Keratinocyte (primary cell): ENCODE data around the gene POLR3F.

Source experiments
- EZH2 ChIP-seq: IDR thresholded peaks from one replicate; pipeline ENCODE4 v1.6.1; 2012; ENCODE audit warnings: inconsistent platforms, mild to moderate bottlenecking, low read length, moderate library complexity
- TF ChIP-seq, protein P1 (sequence below), 3 experiments: IDR thresholded peaks in 1 of 3; conservative IDR thresholded peaks in 1 of 3; optimal IDR thresholded peaks in 1 of 3; 2 replicates in 2 of 3; 3 replicates in 1 of 3; pipeline versions ENCODE3 to v1.5.1; 2011; ENCODE audit warnings: low read length in 3 of 3, mild to moderate bottlenecking in 3 of 3, moderate library complexity in 2 of 3, control low read depth in 1 of 3, inconsistent platforms in 1 of 3; ENCODE audit not compliant: insufficient read depth in 2 of 3; ENCODE audit errors: extremely low read depth in 1 of 3

DNA sequence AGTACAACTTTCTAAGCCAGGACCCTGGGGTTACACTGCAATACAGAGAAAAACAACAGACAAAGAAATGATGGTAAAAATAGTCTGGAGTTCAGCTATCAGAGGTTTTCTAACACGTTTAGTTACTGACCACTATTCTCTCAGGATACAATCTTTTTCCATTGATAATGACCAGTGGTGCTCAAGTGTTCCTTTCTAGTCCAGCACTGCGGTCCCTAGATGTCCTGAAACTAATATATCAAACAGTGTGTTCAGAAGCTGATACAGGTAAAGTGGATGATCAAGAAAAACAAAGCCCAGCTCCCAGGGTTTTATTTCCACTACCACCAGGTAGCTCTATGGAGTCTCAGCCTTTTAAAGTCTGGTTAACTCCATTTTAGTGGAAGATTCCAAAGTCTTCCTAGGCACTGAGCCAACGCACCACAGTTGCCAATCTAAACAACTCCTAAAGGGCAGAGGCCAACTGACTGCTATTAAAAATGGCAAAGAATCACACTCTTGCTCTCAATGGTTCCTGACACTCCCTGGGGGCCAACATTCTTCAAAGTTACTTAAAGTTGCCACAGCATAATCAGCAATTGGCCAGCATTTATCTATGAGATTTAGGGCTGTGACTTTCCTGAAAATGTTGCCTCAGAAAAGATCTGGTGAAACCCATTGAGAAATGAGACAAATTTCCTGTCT is 38.6 kb upstream of the POLR3F start:
- TF ChIP-seq, protein P1, sequence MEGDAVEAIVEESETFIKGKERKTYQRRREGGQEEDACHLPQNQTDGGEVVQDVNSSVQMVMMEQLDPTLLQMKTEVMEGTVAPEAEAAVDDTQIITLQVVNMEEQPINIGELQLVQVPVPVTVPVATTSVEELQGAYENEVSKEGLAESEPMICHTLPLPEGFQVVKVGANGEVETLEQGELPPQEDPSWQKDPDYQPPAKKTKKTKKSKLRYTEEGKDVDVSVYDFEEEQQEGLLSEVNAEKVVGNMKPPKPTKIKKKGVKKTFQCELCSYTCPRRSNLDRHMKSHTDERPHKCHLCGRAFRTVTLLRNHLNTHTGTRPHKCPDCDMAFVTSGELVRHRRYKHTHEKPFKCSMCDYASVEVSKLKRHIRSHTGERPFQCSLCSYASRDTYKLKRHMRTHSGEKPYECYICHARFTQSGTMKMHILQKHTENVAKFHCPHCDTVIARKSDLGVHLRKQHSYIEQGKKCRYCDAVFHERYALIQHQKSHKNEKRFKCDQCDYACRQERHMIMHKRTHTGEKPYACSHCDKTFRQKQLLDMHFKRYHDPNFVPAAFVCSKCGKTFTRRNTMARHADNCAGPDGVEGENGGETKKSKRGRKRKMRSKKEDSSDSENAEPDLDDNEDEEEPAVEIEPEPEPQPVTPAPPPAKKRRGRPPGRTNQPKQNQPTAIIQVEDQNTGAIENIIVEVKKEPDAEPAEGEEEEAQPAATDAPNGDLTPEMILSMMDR (optimal IDR thresholded peaks at IDR 0.05 in 1 of 3, IDR thresholded peaks at IDR 0.05 in 1 of 3, conservative IDR thresholded peaks at IDR 0.05 in 1 of 3; ENCODE audit: extremely low read depth in 1 of 3, insufficient read depth in 2 of 3, low read length in 3 of 3) = no peak
- TF ChIP-seq EZH2 = no peak
